ENCODE data around the gene POLK.

The POLK gene

DNA sequence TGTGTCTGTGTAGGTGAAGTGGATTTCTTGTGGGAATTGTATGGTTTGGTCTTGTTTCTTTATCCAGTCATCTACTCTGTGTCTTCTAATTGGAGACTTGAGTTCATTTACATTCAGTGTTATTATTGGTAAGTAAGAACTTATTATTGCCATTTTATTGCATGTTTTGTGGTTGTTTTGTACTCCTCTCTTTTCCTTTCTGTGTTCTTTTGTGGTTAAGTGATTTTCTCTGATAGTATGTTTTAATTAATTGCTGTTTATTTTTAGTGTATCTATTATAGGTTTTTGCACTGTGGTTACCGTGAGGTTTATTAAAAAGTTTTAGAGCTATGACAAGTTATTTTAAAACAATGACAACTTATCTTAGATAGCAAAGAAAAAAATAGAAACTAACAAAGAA lies 8.1 kb downstream of the POLK start:
- TF ChIP-seq CEBPB (IDR thresholded peaks at IDR 0.05), result no peak
- TF ChIP-seq, protein P1, sequence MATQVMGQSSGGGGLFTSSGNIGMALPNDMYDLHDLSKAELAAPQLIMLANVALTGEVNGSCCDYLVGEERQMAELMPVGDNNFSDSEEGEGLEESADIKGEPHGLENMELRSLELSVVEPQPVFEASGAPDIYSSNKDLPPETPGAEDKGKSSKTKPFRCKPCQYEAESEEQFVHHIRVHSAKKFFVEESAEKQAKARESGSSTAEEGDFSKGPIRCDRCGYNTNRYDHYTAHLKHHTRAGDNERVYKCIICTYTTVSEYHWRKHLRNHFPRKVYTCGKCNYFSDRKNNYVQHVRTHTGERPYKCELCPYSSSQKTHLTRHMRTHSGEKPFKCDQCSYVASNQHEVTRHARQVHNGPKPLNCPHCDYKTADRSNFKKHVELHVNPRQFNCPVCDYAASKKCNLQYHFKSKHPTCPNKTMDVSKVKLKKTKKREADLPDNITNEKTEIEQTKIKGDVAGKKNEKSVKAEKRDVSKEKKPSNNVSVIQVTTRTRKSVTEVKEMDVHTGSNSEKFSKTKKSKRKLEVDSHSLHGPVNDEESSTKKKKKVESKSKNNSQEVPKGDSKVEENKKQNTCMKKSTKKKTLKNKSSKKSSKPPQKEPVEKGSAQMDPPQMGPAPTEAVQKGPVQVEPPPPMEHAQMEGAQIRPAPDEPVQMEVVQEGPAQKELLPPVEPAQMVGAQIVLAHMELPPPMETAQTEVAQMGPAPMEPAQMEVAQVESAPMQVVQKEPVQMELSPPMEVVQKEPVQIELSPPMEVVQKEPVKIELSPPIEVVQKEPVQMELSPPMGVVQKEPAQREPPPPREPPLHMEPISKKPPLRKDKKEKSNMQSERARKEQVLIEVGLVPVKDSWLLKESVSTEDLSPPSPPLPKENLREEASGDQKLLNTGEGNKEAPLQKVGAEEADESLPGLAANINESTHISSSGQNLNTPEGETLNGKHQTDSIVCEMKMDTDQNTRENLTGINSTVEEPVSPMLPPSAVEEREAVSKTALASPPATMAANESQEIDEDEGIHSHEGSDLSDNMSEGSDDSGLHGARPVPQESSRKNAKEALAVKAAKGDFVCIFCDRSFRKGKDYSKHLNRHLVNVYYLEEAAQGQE (IDR thresholded peaks at IDR 0.05; ENCODE audit: low read depth), result no peak
- TF ChIP-seq, protein P2, sequence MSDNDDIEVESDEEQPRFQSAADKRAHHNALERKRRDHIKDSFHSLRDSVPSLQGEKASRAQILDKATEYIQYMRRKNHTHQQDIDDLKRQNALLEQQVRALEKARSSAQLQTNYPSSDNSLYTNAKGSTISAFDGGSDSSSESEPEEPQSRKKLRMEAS (IDR thresholded peaks at IDR 0.05), result no peak
- TF ChIP-seq EP300 (IDR thresholded peaks at IDR 0.05; ENCODE audit: borderline replicate concordance), result no peak

DNA sequence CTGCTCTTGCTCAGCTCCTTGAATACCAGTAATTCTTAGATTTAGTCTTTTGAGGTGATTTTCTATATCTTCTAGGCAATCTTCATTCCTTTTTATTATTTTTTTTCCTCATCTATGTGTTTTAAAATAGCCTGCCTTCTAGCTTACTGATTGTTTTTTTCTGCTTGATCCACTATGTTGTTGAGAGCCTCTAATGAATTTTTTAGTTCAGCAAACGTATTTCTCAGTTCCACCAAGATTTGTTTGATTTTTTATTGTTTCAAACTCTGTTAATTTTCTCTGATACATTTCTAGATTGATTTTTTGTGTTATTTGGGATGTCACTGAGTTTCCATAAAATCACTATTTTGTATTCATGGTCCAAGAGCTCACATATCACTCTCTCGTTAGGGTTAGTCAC lies 9.5 kb downstream of the POLK start:
- no peak for TF ChIP-seq EGR1 (IDR thresholded peaks at IDR 0.05)
- no peak for TF ChIP-seq RAD21 (IDR thresholded peaks at IDR 0.05; ENCODE audit: low read depth)
- TF ChIP-seq ZBTB7A (IDR thresholded peaks at IDR 0.05; ENCODE audit: low read depth), result no peak
- no peak for TF ChIP-seq TCF12 (IDR thresholded peaks at IDR 0.05; ENCODE audit: low read depth)
- TF ChIP-seq EP300 (IDR thresholded peaks at IDR 0.05; ENCODE audit: borderline replicate concordance), result no peak
- TF ChIP-seq, protein P1 (IDR thresholded peaks at IDR 0.05; ENCODE audit: low read depth), result no peak
- no peak for TF ChIP-seq CEBPB (IDR thresholded peaks at IDR 0.05)
- TF ChIP-seq, protein P2 (IDR thresholded peaks at IDR 0.05), result no peak
- no peak for TF ChIP-seq YY1 (IDR thresholded peaks at IDR 0.05; ENCODE audit: low read depth)
- TF ChIP-seq, protein P3, sequence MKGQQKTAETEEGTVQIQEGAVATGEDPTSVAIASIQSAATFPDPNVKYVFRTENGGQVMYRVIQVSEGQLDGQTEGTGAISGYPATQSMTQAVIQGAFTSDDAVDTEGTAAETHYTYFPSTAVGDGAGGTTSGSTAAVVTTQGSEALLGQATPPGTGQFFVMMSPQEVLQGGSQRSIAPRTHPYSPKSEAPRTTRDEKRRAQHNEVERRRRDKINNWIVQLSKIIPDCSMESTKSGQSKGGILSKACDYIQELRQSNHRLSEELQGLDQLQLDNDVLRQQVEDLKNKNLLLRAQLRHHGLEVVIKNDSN (IDR thresholded peaks at IDR 0.05), result no peak
- TF ChIP-seq TAF1 (IDR thresholded peaks at IDR 0.05; ENCODE audit: low read depth), result no peak
- TF ChIP-seq FOXM1 (IDR thresholded peaks at IDR 0.05; ENCODE audit: borderline replicate concordance, low read depth), result no peak
- TF ChIP-seq TEAD4 (IDR thresholded peaks at IDR 0.05), result no peak
- TF ChIP-seq CREB1 (IDR thresholded peaks at IDR 0.05; ENCODE audit: low read depth), result no peak
- TF ChIP-seq NFIC (IDR thresholded peaks at IDR 0.05), result no peak

DNA sequence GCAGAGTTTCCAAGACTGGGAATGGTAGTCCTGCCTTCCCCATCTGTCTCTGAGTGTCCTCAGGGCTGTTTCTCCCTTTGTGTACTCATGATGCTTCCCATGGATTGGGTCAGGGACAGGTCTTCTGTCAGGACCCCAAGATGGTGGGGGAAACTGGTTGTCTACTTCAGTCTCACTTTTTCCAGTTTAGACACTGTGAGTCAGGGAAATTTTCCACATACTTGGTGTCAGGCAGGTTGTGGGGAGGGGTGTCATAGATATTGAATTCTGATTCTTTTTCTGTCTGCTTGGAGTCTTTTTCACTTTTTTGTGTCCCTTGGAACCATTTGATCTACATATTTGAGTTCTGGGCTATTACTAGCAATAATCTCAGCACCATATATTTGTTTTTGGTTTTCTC lies 10.3 kb downstream of the POLK start:
- TF ChIP-seq YY1 (IDR thresholded peaks at IDR 0.05; ENCODE audit: low read depth), result no peak
- TF ChIP-seq CREB1 (IDR thresholded peaks at IDR 0.05; ENCODE audit: low read depth), result no peak
- TF ChIP-seq FOXM1 (IDR thresholded peaks at IDR 0.05; ENCODE audit: borderline replicate concordance, low read depth), result no peak
- TF ChIP-seq, protein P3 (IDR thresholded peaks at IDR 0.05), result no peak
- TF ChIP-seq TAF1 (IDR thresholded peaks at IDR 0.05; ENCODE audit: low read depth), result no peak
- TF ChIP-seq, protein P2 (IDR thresholded peaks at IDR 0.05), result no peak
- TF ChIP-seq ZBTB7A (IDR thresholded peaks at IDR 0.05; ENCODE audit: low read depth), result no peak
- TF ChIP-seq NFIC (IDR thresholded peaks at IDR 0.05), result no peak
- TF ChIP-seq TCF12 (IDR thresholded peaks at IDR 0.05; ENCODE audit: low read depth), result no peak
- TF ChIP-seq CEBPB (IDR thresholded peaks at IDR 0.05), result no peak
- TF ChIP-seq RAD21 (IDR thresholded peaks at IDR 0.05; ENCODE audit: low read depth), result no peak
- TF ChIP-seq EP300 (IDR thresholded peaks at IDR 0.05; ENCODE audit: borderline replicate concordance), result no peak
- no peak for TF ChIP-seq EGR1 (IDR thresholded peaks at IDR 0.05)
- TF ChIP-seq, protein P1 (IDR thresholded peaks at IDR 0.05; ENCODE audit: low read depth), result no peak
- no peak for TF ChIP-seq TEAD4 (IDR thresholded peaks at IDR 0.05)

DNA sequence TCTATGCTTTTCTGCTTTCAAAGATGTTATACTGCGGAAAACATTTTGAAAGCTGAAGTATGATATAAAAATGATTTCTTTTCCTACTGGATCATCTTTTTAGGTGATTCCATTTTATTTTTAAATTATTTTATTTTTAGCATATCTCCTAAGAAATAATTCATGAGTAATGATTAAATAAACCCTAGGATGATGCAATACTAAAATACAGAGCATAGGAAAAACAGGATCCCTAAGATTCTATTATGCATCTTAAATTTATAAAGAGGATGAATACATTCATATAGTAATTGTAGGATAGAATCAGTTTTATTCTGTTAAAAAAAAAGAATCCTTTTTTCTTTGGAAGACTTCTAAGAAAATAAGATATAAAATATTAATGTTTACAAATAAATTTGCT lies 10.9 kb downstream of the POLK start:
- TF ChIP-seq, protein P3 (IDR thresholded peaks at IDR 0.05), result no peak
- TF ChIP-seq YY1 (IDR thresholded peaks at IDR 0.05; ENCODE audit: low read depth) (no peak), CREB1 (IDR thresholded peaks at IDR 0.05; ENCODE audit: low read depth) (no peak), EP300 (IDR thresholded peaks at IDR 0.05; ENCODE audit: borderline replicate concordance) (no peak), RAD21 (IDR thresholded peaks at IDR 0.05; ENCODE audit: low read depth) (no peak), CEBPB (IDR thresholded peaks at IDR 0.05) (no peak), TEAD4 (IDR thresholded peaks at IDR 0.05) (no peak), NFIC (IDR thresholded peaks at IDR 0.05) (no peak), EGR1 (IDR thresholded peaks at IDR 0.05) (no peak), TAF1 (IDR thresholded peaks at IDR 0.05; ENCODE audit: low read depth) (no peak), TCF12 (IDR thresholded peaks at IDR 0.05; ENCODE audit: low read depth) (no peak), ZBTB7A (IDR thresholded peaks at IDR 0.05; ENCODE audit: low read depth) (no peak), FOXM1 (IDR thresholded peaks at IDR 0.05; ENCODE audit: borderline replicate concordance, low read depth) (no peak)
- TF ChIP-seq, protein P1 (IDR thresholded peaks at IDR 0.05; ENCODE audit: low read depth), result no peak
- TF ChIP-seq, protein P2 (IDR thresholded peaks at IDR 0.05), result no peak
